K562 (cell line): ENCODE measurements around the gene ARHGAP28. TPM values are rescaled to one million over a fixed set of nuclear protein-coding genes. Genes with fewer than 3 reads are reported as not detected.

Experiments
- ATAC-seq: fragments of 200-7000 bp; cut with Tn5 transposase; 3 replicates; pipeline ENCODE4 v1.9.1; 2020; ENCODE audit warnings: moderate library complexity
- BruUV-seq: library from RNA; stranded (reverse); fragments of 400-500 nt; replicated peaks from 2 replicates; lab custom pipeline; 2021; lab: Mats Ljungman, UMichigan
- CTCF ChIA-PET: fragments of 300-600 bp; formaldehyde crosslinking; extraction: SDS; loops from one replicate; lab custom pipeline; 2021; ENCODE audit warnings: low intra/inter-chr PET ratio; lab: Yijun Ruan, JAX
- POLR2A ChIA-PET: fragments of 300-600, 350-650 bp; sonication (Branson Sonifier 250); formaldehyde crosslinking; extraction: SDS; loops from one replicate; lab custom pipeline; 2021; ENCODE audit warnings: antibody characterized with exemption, inconsistent platforms; lab: Yijun Ruan, JAX
- DNase-seq, 4 experiments: peaks; one replicate each; pipeline versions ENCODE4 v3.0.0 to v3.0.0-alpha.2; 2011 to 2018; ENCODE audit warnings: low spot score in 3 of 4, mixed read lengths in 3 of 4; ENCODE audit errors: extremely low read depth in 1 of 4
- FAIRE-seq: peaks from 2 replicates; lab custom pipeline; 2011; peaks lifted over from hg19 to GRCh38; lab: Jason Lieb, UNC
- H2AFZ ChIP-seq: 2 replicates; pipeline ENCODE4 v1.6.0; 2011; ENCODE audit warnings: low read depth, low read length, control low read depth, inconsistent platforms
- H3K27ac ChIP-seq: fragments of 200-600 bp; 3 replicates; pipeline ENCODE4 v1.8.0; 2011; ENCODE audit warnings: low read depth, mild to moderate bottlenecking, control low read depth, inconsistent platforms, low read length, moderate library complexity, mixed read lengths; ENCODE audit errors: extremely low read depth
- H3K27me3 ChIP-seq, 2 experiments: fragments of 300-600 bp in 1 of 2; 2 replicates in 1 of 2; 3 replicates in 1 of 2; pipeline versions ENCODE4 v1.6.0 to v1.8.0; 2011; ENCODE audit warnings: inconsistent platforms in 2 of 2, low read length in 2 of 2, mild to moderate bottlenecking in 1 of 2, mixed read lengths in 1 of 2, moderate library complexity in 1 of 2; ENCODE audit not compliant: control insufficient read depth in 2 of 2, insufficient read depth in 2 of 2
- H3K36me3 ChIP-seq: fragments of 300-600 bp; 3 replicates; pipeline ENCODE4 v1.8.0; 2011; ENCODE audit warnings: mild to moderate bottlenecking, low read length, inconsistent platforms; ENCODE audit not compliant: control insufficient read depth, insufficient read depth
- H3K4me1 ChIP-seq, 2 experiments: fragments of 200-600 bp in 1 of 2; replicated peaks in 1 of 2; 2 replicates in 1 of 2; 3 replicates in 1 of 2; pipeline versions ENCODE4 v1.5.1 to v1.8.0; 2011; ENCODE audit warnings: inconsistent platforms in 2 of 2, low read length in 2 of 2, mild to moderate bottlenecking in 1 of 2, mixed read lengths in 1 of 2, moderate library complexity in 1 of 2; ENCODE audit not compliant: control insufficient read depth in 2 of 2, insufficient read depth in 2 of 2
- H3K4me2 ChIP-seq: 2 replicates; pipeline ENCODE4 v1.6.1; 2011; ENCODE audit warnings: low read length, control low read depth, inconsistent platforms, mixed read lengths; ENCODE audit not compliant: insufficient read depth
- H3K4me3 ChIP-seq: fragments of 200-600 bp; sonication (generic), shearing (Covaris generic); 2 replicates; pipeline ENCODE4 v1.5.1; 2016; ENCODE audit warnings: control low read depth, inconsistent platforms
- H3K79me2 ChIP-seq: fragments of 200-600 bp; 3 replicates; pipeline ENCODE4 v1.8.0; 2011; ENCODE audit warnings: low read length, inconsistent platforms; ENCODE audit not compliant: control insufficient read depth, insufficient read depth
- H3K9ac ChIP-seq, 2 experiments: 2 replicates each; pipeline versions ENCODE4 v1.6.0 to v1.6.1; 2011; ENCODE audit warnings: low read depth in 2 of 2, low read length in 2 of 2, control low read depth in 1 of 2, inconsistent platforms in 1 of 2, mild to moderate bottlenecking in 1 of 2, mixed read lengths in 1 of 2; ENCODE audit not compliant: insufficient read depth in 1 of 2
- H3K9me1 ChIP-seq: one replicate; pipeline ENCODE4 v1.6.0; 2011; ENCODE audit warnings: inconsistent platforms, mild to moderate bottlenecking, low read length, moderate library complexity; ENCODE audit not compliant: control insufficient read depth, insufficient read depth
- H3K9me3 ChIP-seq: replicated peaks from 2 replicates; pipeline ENCODE4 v1.5.1; 2011; ENCODE audit warnings: low read depth, low read length, inconsistent platforms; ENCODE audit not compliant: control insufficient read depth, insufficient read depth
- H4K20me1 ChIP-seq: replicated peaks from 2 replicates; pipeline ENCODE4 v1.6.1; 2011; ENCODE audit warnings: low read length, inconsistent platforms, mixed read lengths; ENCODE audit not compliant: control insufficient read depth, insufficient read depth
- GTF2F1 ChIP-seq: IDR thresholded peaks from 2 replicates; pipeline ENCODE4 v1.6.1; 2011; ENCODE audit warnings: low read depth, low read length, improper control_type of control experiment
- NUFIP1 ChIP-seq: fragments of 450-650 bp; IDR thresholded peaks from 2 replicates; pipeline ENCODE4 v1.6.1; 2018; ENCODE audit not compliant: partially characterized antibody
- RBM34 ChIP-seq: fragments of 200-400 bp; formaldehyde crosslinking; IDR thresholded peaks from 2 replicates; pipeline ENCODE4 v1.6.1; 2018; ENCODE audit warnings: low read length, borderline replicate concordance; ENCODE audit not compliant: insufficient read depth
- RBM39 ChIP-seq: fragments of 200-400 bp; formaldehyde crosslinking; optimal IDR thresholded peaks from 2 replicates; pipeline ENCODE3; 2018; ENCODE audit warnings: low read depth, low read length
- ZBTB40 ChIP-seq, 2 experiments: fragments of 450-650 bp in 1 of 2; sonication (generic) in 1 of 2; formaldehyde crosslinking in 1 of 2; IDR thresholded peaks; 2 replicates each; pipeline versions ENCODE4 v1.7.1 to v1.9.0; 2016 to 2022; ENCODE audit warnings: inconsistent platforms in 1 of 2, mild to moderate bottlenecking in 1 of 2, missing genetic modification reagents in 1 of 2
- ZBTB5 ChIP-seq: fragments of 450-650 bp; IDR thresholded peaks from 2 replicates; pipeline ENCODE4 v1.6.1; 2017; ENCODE audit warnings: antibody characterized with exemption
- ZNF57 ChIP-seq: fragments of 450-650 bp; formaldehyde crosslinking; IDR thresholded peaks from 2 replicates; pipeline ENCODE4 v1.4.0; 2020; ENCODE audit warnings: mild to moderate bottlenecking, moderate library complexity
- WGBS: fragments of 100-300 bp; shearing (Covaris generic); methylation state at CpG from one replicate; pipeline ENCODE4 v1.1.6; 2016; ENCODE audit warnings: low coverage, mixed read lengths; ENCODE audit not compliant: insufficient coverage; ENCODE audit errors: missing lambda C conversion rate; 5-methylcytosine and 5-hydroxymethylcytosine counted together
- in situ Hi-C: fragments of 300-500 bp; cut with MboI; formaldehyde crosslinking; loops from 4 replicates; pipeline ENCODE4 v1.15.0; 2018; ENCODE audit warnings: inconsistent platforms, mixed read lengths
- intact Hi-C: fragments of 100-400 bp; cut with micrococcal nuclease; formaldehyde crosslinking; loops from 2 replicates; pipeline ENCODE4 v1.14.2; 2022
- polyA plus RNA-seq, 8 experiments: library from polyadenylated mRNA; depleted of rRNA in 4 of 8; stranded (reverse) in 5 of 8; unstranded in 3 of 8; fragments of >200 nt; fragmentation: Nextera tagmentation in 2 of 8; fragmentation: Illumina TruSeq in 1 of 8; extraction: Ambion mirVana in 2 of 8; extraction: Trizol in 1 of 8; gene quantifications; 2 replicates each; pipeline versions ENCODE4 v1.2.1 to v1.2.3, GENCODE V29; 2011 to 2014; ENCODE audit warnings: inconsistent platforms in 1 of 8, missing spikeins in 1 of 8
- total RNA-seq, 7 experiments: library from RNA; depleted of rRNA in 6 of 7; stranded (reverse); fragments of >200 nt in 6 of 7; fragmentation: Illumina TruSeq in 2 of 7; extraction: Trizol in 2 of 7; gene quantifications; 2 replicates each; pipeline versions ENCODE4 v1.2.1 to v1.2.3, GENCODE V29; 2011 to 2021; ENCODE audit warnings: low replicate concordance in 1 of 7

Gene ARHGAP28
- total and polyA plus RNA-seq, 9 of the 15 experiments (the other 6 are each of a cell fraction or from before 2014, with no cell fraction given): 0.93 to 5.9 (median 5.0) TPM

DNA sequence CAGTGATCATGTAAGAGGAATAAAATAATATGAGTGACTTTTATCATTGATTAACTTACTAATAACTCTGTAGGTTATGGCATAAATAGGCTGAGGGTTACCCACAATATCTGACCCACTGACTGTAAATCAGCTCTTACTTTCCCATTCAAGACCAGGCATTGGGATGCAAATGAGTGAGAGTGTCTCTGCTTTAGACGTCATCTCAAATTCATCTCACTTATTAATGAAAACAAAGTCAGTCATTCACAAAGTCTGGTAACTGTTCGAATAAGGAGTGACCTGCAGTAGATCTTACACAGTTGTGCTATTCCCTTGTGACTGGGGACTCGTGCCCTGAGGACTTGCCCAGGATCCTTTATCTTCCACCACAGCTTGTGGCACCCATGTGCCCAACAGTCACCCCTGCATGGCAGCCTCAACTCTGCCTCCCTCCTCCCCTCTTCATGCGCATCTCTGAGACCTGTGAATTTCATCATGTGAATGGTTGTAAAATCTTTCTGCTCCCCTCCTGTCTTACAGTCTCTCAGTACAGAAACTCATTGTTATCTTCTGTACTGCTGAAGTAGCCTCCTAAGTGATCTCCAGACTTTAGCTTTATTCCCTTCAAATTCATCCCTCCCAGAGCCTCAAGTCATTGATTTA, 131.4 kb downstream of the ARHGAP28 start:
- Histone ChIP-seq H3K36me3 (no peaks in the 10 kb centered on the region), H3K4me3 (no peak overlapping the region), H4K20me1 (no peaks in the 10 kb centered on the region), H2AFZ (no peak overlapping the region), H3K4me1 (no peaks in the 10 kb centered on the region), H3K27ac (no peak overlapping the region), H3K79me2 (no peaks in the 10 kb centered on the region), H3K9ac (no peak overlapping the region), H3K9me3 (no peaks in the 10 kb centered on the region), H3K9me1 (no peaks in the 10 kb centered on the region), H3K27me3 (no peaks in the 10 kb centered on the region), H3K4me2 (no peak overlapping the region)
- ATAC-seq: no peak
- FAIRE-seq: no peak
- ChIA-PET POLR2A (interaction anchor here (0.7 to 1.0 kb wide), 3 partner anchors 9 to 1823 kb away, joined by 3 to 4 read pairs (median 3); no protein-coding TSS in a partner anchor), CTCF (no interaction called here)
- intact Hi-C loops: no loop called here
- in situ Hi-C loops: no loop called here
- no peak for DNase-seq
- no TSS peak for BruUV-seq
- 5% methylated on average over 4 of the region's 4 CpGs for WGBS
- TF ChIP-seq ZBTB5 (no peak), RBM34 (no peak), ZBTB40 (IDR thresholded peaks at IDR 0.05) (no peak), ZBTB40 (CRISPR knock-in tag; IDR thresholded peaks at IDR 0.05) (no peak), RBM39 (no peak), GTF2F1 (no peak), NUFIP1 (no peak), ZNF57 (CRISPR knock-in tag) (no peak)
